Measurements from ENCODE around the gene PPP1R14C.
A peak's percentile ranks its signal among the peaks of the same experiment; 100 is the strongest.
"Not testable (repeated sequence)": the region's sequence is repeated elsewhere in the genome, so short reads cannot be mapped to it uniquely, and the experiment has no call there.

Gene PPP1R14C

GRCh38 chr6:150214310-150214709 lies 71.5 kb downstream of the PPP1R14C start:
- no peak for DNase-seq (ENCODE audit: low read depth, low spot score)

GRCh38 chr6:150220634-150221551 lies 78.0 kb downstream of the PPP1R14C start:
- no peak for DNase-seq (ENCODE audit: low read depth, low spot score)

- no peak for DNase-seq (ENCODE audit: low read depth, low spot score)
Measured at GRCh38 chr6:150224820-150225219, 82.0 kb downstream of the PPP1R14C start.

- DNase-seq (ENCODE audit: low read depth, low spot score), result no peak
Measured at GRCh38 chr6:150227281-150227680, 84.4 kb downstream of the PPP1R14C start.

- DNase-seq (ENCODE audit: low read depth, low spot score), result no peak
Measured at GRCh38 chr6:150228072-150228733, 85.4 kb downstream of the PPP1R14C start.

GRCh38 chr6:150229436-150230163 lies 86.8 kb downstream of the PPP1R14C start:
- peak; percentile 51 for DNase-seq (ENCODE audit: low read depth, low spot score)

- DNase-seq (ENCODE audit: low read depth, low spot score), result no peak
Measured at GRCh38 chr6:150230164-150230561, 87.3 kb downstream of the PPP1R14C start.

- no peak for DNase-seq (ENCODE audit: low read depth, low spot score)
Measured at GRCh38 chr6:150230832-150231524, 88.1 kb downstream of the PPP1R14C start.

GRCh38 chr6:150231525-150231850 lies 88.6 kb downstream of the PPP1R14C start:
- peak; percentile 47 for DNase-seq (ENCODE audit: low read depth, low spot score)

GRCh38 chr6:150233843-150234269 lies 91.0 kb downstream of the PPP1R14C start:
- no peak for DNase-seq (ENCODE audit: low read depth, low spot score)

GRCh38 chr6:150235218-150235617 lies 92.4 kb downstream of the PPP1R14C start:
- no peak for DNase-seq (ENCODE audit: low read depth, low spot score)

- DNase-seq (ENCODE audit: low read depth, low spot score), result no peak
Measured at GRCh38 chr6:150236114-150236513, 93.3 kb downstream of the PPP1R14C start.

GRCh38 chr6:150236544-150236943 lies 93.7 kb downstream of the PPP1R14C start:
- no peak for DNase-seq (ENCODE audit: low read depth, low spot score)

GRCh38 chr6:150237626-150238025 lies 94.8 kb downstream of the PPP1R14C start:
- no peak for DNase-seq (ENCODE audit: low read depth, low spot score)

GRCh38 chr6:150238336-150238741 lies 95.5 kb downstream of the PPP1R14C start:
- no peak for DNase-seq (ENCODE audit: low read depth, low spot score)

GRCh38 chr6:150238846-150239407 lies 96.1 kb downstream of the PPP1R14C start:
- DNase-seq (ENCODE audit: low read depth, low spot score), result no peak

GRCh38 chr6:150241756-150242155 lies 98.9 kb downstream of the PPP1R14C start:
- DNase-seq (ENCODE audit: low read depth, low spot score), result not testable (repeated sequence)

GRCh38 chr6:150243620-150244314 lies 100.9 kb downstream of the PPP1R14C start:
- no peak for DNase-seq (ENCODE audit: low read depth, low spot score)

- DNase-seq (ENCODE audit: low read depth, low spot score), result no peak
Measured at GRCh38 chr6:150245148-150245935, 102.5 kb downstream of the PPP1R14C start.

GRCh38 chr6:150247803-150248202 lies 105.0 kb downstream of the PPP1R14C start:
- DNase-seq (ENCODE audit: low read depth, low spot score), result no peak

All from astrocyte of the hippocampus (primary cell).